ENCODE measurements around the gene COL4A2.

DNA sequence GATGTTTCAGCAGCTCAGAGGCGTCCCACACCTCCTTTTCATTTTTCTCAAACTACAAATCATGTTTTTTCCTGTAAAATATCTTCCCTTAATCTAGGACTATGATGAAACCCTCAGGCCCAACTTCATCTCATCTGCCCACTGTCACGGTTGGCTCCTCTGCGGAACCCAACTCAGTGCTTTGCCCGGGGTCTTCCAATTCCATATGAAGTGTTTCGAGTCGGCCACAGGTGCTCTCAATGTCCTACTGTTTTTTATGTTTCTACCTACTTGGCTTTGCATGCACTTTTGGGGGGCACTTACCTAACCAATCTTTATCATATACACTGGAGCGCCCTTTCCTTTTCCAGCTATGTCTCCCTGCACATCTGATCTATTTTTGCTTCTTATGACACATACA, 28.2 kb upstream of the COL4A2 start:
- TF ChIP-seq, protein P1, sequence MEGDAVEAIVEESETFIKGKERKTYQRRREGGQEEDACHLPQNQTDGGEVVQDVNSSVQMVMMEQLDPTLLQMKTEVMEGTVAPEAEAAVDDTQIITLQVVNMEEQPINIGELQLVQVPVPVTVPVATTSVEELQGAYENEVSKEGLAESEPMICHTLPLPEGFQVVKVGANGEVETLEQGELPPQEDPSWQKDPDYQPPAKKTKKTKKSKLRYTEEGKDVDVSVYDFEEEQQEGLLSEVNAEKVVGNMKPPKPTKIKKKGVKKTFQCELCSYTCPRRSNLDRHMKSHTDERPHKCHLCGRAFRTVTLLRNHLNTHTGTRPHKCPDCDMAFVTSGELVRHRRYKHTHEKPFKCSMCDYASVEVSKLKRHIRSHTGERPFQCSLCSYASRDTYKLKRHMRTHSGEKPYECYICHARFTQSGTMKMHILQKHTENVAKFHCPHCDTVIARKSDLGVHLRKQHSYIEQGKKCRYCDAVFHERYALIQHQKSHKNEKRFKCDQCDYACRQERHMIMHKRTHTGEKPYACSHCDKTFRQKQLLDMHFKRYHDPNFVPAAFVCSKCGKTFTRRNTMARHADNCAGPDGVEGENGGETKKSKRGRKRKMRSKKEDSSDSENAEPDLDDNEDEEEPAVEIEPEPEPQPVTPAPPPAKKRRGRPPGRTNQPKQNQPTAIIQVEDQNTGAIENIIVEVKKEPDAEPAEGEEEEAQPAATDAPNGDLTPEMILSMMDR (conservative IDR thresholded peaks at IDR 0.05; ENCODE audit: low read length) = no peak
- TF ChIP-seq EZH2phosphoT487 (IDR thresholded peaks at IDR 0.05; ENCODE audit: borderline replicate concordance) = no peak
